Body of pancreas (tissue), 4 donors: ENCODE data around the gene HHATL. TPM values are rescaled to one million over a fixed set of nuclear protein-coding genes. Genes with fewer than 3 reads are reported as not detected.

Experiments
- ATAC-seq: fragments of 150-250 bp; one replicate; pipeline ENCODE4 v1.9.1; 2016
- DNase-seq, 4 donors: peaks; one replicate each; pipeline ENCODE4 v3.0.0-alpha.2; 2019
- H3K27ac ChIP-seq, 4 donors: fragments of 200-600 bp; sonication (generic); 1 replicate in 3 of 4; 2 replicates in 1 of 4; pipeline versions ENCODE4 v1.5.1 to v1.6.1; 2016 to 2019; ENCODE audit warnings: mild to moderate bottlenecking in 1 of 4, mixed read lengths in 1 of 4, moderate library complexity in 1 of 4
- H3K27me3 ChIP-seq, 2 donors: fragments of 200-600 bp; sonication (generic); one replicate each; pipeline ENCODE4 v1.6.0; 2016; ENCODE audit warnings: mild to moderate bottlenecking in 1 of 2
- H3K36me3 ChIP-seq, 2 donors: fragments of 200-600 bp; sonication (generic); replicated peaks in 1 of 2; 2 replicates each; pipeline ENCODE4 v1.5.1; 2016; ENCODE audit warnings: low read depth in 2 of 2; ENCODE audit not compliant: insufficient read depth in 1 of 2
- H3K4me1 ChIP-seq: fragments of 200-600 bp; sonication (generic); one replicate; pipeline ENCODE4 v1.6.0; 2016
- H3K4me3 ChIP-seq, 2 donors: fragments of 200-600 bp; sonication (generic); 1 replicate in 1 of 2; 2 replicates in 1 of 2; pipeline ENCODE4 v1.5.1; 2016 to 2019
- H3K9me3 ChIP-seq, 3 donors: fragments of 200-600 bp; sonication (generic); 1 replicate in 2 of 3; 2 replicates in 1 of 3; pipeline ENCODE4 v1.5.1; 2016
- CTCF ChIP-seq, 7 experiments: fragments of 450-650 bp in 4 of 7; fragments of 200-600 bp in 3 of 7; sonication (generic) in 3 of 7; IDR thresholded peaks; one replicate each; pipeline ENCODE4 v1.5.1; 2016 to 2019; ENCODE audit warnings: antibody characterized with exemption in 7 of 7
- POLR2A ChIP-seq, 3 donors: fragments of 450-650 bp; IDR thresholded peaks; one replicate each; pipeline ENCODE4 v1.6.1; 2016; ENCODE audit warnings: antibody characterized with exemption in 3 of 3, mild to moderate bottlenecking in 2 of 3
- WGBS, 2 donors: methylation state at CpG; one replicate each; pipeline ENCODE4 v1.1.5; 2017; 5-methylcytosine and 5-hydroxymethylcytosine counted together
- intact Hi-C: fragments of 100-400 bp; cut with DNase I; formaldehyde crosslinking; loops from one replicate; pipeline ENCODE4 v1.15.1; 2023
- total RNA-seq, 2 donors: library from RNA; depleted of rRNA; stranded (reverse); fragments of >200 nt; gene quantifications; one replicate each; pipeline ENCODE4 v1.1.0, GENCODE V29; 2016

The HHATL gene
- total RNA-seq, 2 donors from 2014 or later = 0.26 TPM; not detected in 1

- no peak for TF ChIP-seq POLR2A (IDR thresholded peaks at IDR 0.05)
- TF ChIP-seq CTCF (IDR thresholded peaks at IDR 0.05) = no peak
- intact Hi-C loops = no loop called here
- WGBS, 2 donors = 84 to 91% methylated on average over 7 of the region's 7 CpGs
- DNase-seq (no peak), ATAC-seq (no peak)
- no peak overlapping the region for H3K27ac ChIP-seq
- no peaks in the 10 kb centered on the region for H3K36me3 ChIP-seq
- H3K27me3 ChIP-seq = peaks cover 0 to 14% of the 10 kb centered on the region in 2 donors
- no peak overlapping the region for H3K4me3 ChIP-seq
- H3K9me3 ChIP-seq = no peaks in the 10 kb centered on the region
- peaks cover 5% of the 10 kb centered on the region for H3K4me1 ChIP-seq
These were observed 15.6 kb downstream of the HHATL start for GRCh38 chr3:42686832-42687650.

GRCh38 chr3:42685891-42686820 is 16.4 kb downstream of the HHATL start:
- no peak overlapping the region for H3K27ac ChIP-seq
- TF ChIP-seq CTCF (IDR thresholded peaks at IDR 0.05) (no peak), POLR2A (IDR thresholded peaks at IDR 0.05) (no peak)
- intact Hi-C loops = no loop called here
- peaks cover 5% of the 10 kb centered on the region for H3K4me1 ChIP-seq
- H3K27me3 ChIP-seq = peaks cover 0 to 14% of the 10 kb centered on the region in 2 donors
- no peaks in the 10 kb centered on the region for H3K9me3 ChIP-seq
- H3K36me3 ChIP-seq = no peaks in the 10 kb centered on the region
- DNase-seq = no peak
- WGBS, 2 donors = 27 to 45% methylated on average over 75 to 80 of the region's 80 CpGs
- ATAC-seq = no peak
- H3K4me3 ChIP-seq = no peak overlapping the region

GRCh38 chr3:42685363-42685881 is 17.2 kb downstream of the HHATL start, which contains the start of gene KLHL40:
Gene KLHL40 (plus strand): TSS chr3:42685537. CDS start chr3:42685619, 82 bp downstream.
- Histone ChIP-seq H3K9me3 (no peaks in the 10 kb centered on the region), H3K36me3 (no peaks in the 10 kb centered on the region), H3K4me1 (peaks cover 5% of the 10 kb centered on the region), H3K27ac (no peak within 1 kb of the TSS), H3K27me3 (peaks cover 0 to 14% of the 10 kb centered on the region in 2 donors), H3K4me3 (no peak within 1 kb of the TSS)
- ATAC-seq = no peak
- intact Hi-C loops = no loop called here
- no peak for DNase-seq
- 22 to 46% methylated on average over 8 to 29 of the region's 34 CpGs for WGBS, 2 donors
- TF ChIP-seq CTCF (IDR thresholded peaks at IDR 0.05) (no peak), POLR2A (IDR thresholded peaks at IDR 0.05) (no peak)

- Histone ChIP-seq H3K4me3 (no peak overlapping the region), H3K27ac (no peak overlapping the region), H3K27me3 (peaks cover 0 to 14% of the 10 kb centered on the region in 2 donors), H3K36me3 (no peaks in the 10 kb centered on the region), H3K9me3 (no peaks in the 10 kb centered on the region), H3K4me1 (peaks cover 5% of the 10 kb centered on the region)
- intact Hi-C loops = no loop called here
- DNase-seq = no peak
- no peak for ATAC-seq
- no peak for TF ChIP-seq POLR2A (IDR thresholded peaks at IDR 0.05)
- no peak for TF ChIP-seq CTCF (IDR thresholded peaks at IDR 0.05)
- 78 to 87% methylated on average over 7 of the region's 7 CpGs for WGBS, 2 donors
These were observed 17.8 kb downstream of the HHATL start for GRCh38 chr3:42684632-42685362.
